NCI-H526 (cell line): ENCODE measurements around the gene YIPF4.
A peak's percentile ranks its signal among the peaks of the same experiment; 100 is the strongest.
"Not testable (repeated sequence)": the region's sequence is repeated elsewhere in the genome, so short reads cannot be mapped to it uniquely, and the experiment has no call there.

Source experiments
- DNase-seq, 2 experiments: peaks; one replicate each; lab custom pipeline; 2025; lab: John Stamatoyannopoulos, UW

The YIPF4 gene

DNA sequence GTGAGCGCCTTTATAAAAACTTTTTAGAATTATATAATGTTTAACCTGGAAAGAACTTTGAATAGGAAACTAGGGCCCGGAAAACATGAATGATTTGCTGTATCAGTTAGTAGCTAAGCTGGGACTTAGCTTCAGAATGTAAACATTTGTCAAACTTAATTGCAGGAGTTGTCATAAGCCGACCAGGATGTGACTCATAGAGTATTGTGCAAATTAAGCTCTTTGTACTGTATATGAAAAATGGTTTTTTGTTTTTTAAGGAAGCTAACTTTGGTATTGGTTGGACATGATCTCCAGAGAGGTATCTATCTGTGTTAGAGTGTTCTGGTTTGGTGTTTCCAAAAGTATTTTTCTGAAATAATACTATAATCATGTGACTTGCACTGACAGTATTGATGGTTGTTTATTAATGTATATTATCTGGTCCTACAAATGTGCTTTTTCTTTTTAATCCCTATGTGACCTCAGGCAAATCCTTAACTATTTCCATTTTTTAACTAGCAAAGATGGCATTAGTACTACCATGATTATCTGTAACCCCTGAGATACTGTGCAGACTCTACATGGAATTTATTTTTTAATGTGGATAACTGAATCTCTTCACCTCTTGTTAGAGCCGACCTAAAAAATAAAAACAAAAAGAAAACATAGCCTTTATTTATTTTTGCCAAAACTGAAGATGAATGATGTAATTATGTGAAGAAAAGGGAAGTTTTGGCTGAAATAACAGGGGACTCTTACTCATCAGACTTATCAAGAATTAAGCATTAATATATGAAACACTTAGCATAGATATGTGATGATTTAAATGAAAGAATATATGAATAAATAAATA is 11.7 kb downstream of the YIPF4 start:
- no peak for DNase-seq

DNA sequence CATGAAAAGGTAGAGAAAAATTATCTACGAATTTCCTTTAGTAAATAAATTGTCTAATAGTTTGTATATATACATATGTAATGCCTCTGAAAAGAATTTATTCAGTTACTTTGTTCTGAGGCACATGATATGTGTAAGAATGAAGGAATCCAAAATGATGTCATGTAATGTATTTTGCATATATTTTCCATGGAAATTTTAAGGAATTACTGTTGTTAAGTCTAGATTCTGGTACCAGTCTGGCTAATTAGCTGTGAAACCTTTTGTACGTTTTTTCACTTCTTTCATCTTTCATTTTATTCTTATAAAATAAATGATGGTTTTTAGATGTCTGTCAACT is 12.3 kb downstream of the YIPF4 start:
- no peak for DNase-seq

DNA sequence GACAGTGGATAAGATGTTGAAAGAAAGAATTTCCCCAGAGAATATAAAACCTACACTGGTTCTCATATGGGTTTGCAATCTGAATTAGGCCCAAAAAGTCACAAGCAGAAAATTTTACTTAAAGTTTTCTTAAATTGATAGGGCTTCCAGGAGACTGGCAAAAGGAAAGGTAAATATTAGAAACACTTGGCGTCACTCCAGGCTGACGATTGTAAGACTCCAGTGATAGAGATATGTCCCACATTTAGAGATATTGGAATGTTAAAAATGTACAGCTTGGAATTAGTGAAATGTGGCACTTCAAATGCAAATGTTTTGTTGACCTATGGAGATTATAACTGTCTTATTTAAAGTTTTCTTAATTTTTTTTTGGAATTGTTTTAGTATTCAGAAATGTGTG is 14.0 kb downstream of the YIPF4 start:
- no peak for DNase-seq

DNA sequence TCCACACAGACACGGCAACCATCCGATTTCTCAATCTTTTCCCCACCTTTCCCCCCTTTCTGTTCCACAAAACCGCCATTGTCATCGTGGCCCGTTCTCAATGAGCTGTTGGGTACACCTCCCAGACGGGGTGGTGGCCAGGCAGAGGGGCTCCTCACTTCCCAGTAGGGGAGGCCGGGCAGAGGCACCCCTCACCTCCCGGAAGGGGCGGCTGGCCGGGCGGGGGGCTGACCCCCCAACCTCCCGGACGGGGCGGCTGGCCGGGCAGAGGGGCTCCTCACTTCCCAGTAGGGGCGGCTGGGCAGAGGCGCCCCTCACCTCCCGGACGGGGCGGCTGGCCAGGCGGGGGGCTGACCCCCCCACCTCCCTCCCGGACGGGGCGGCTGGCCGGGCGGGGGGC is 15.8 kb downstream of the YIPF4 start:
- not testable (repeated sequence) for DNase-seq

DNA sequence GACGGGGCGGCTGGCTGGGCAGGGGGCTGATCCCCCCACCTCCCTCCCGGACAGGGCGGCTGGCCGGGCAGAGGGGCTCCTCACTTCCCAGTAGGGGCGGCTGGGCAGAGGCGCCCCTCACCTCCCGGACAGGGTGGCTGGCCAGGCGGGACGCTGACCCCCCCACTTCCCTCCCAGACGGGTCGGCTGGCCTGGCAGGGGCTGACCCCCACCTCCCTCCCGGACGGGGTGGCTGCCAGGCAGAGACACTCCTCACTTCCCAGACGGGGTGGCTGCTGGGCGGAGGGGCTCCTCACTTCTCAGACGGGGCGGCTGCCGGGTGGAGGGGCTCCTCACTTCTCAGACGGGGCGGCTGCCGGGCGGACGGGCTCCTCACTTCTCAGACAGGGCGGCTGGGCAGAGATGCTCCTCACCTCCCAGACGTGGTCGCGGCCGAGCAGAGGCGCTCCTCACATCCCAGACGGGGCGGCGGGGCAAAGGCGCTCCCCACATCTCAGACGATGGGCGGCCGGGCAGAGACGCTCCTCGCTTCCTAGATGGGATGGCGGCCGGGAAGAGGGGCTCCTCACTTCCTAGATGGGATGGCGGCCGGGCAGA is 16.4 kb downstream of the YIPF4 start:
- DNase-seq, result not testable (repeated sequence)

DNA sequence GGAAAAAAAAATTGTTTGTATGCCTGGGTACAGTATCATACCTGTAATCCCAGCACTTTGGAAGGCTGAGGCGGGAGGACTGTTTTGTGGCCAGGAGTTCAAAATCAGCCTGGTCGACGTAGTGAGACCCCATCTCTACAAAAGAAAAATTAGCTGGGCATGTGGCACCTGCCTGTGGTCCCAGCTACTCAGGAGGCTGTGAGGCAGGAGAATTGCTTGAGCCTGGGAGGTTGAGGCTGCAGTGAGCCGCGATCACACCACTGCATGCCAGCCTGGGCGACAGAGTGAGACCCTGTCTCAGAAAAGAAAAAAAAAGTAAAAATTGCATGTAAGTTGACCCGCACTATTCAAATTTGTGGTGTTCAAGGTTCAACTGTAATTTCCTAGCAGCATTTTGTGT is 32.9 kb downstream of the YIPF4 start:
- no peak for DNase-seq

DNA sequence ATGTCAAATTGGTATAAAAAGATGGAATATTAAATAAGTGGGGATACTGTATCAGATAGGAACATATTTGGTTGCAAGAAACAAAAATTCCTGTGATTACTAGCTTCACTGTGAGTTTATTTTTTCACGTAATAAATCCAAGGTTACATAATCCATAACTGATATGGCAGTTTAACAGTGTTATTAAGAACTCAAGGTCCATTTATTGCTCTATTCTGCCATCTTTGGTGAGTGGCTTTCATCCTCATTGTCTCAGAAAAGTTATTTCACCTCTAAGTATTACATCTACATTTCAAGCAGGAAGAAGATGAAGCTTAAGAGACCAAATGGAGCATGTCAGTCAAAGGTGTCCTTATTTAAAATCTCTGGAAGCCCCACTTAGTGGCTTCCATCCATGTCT is 37.2 kb downstream of the YIPF4 start:
- DNase-seq, result no peak

DNA sequence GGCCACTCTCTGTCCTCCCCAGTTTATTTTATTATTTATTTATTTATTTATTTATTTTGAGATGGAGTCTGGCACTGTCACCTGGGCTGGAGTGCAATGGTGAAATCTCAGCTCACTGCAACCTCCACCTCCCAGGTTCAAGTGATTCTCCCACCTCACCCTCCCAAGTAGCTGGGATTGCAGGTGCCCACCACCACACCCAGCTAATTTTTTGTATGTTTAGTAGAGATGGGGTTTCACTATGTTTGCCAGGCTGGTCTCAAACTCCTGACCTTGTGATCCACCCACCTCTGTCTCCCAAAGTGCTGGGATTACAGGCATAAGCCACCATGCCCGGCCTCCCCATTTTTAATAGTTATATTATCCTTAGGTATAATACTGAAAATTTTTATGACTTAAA is 51.0 kb downstream of the YIPF4 start:
- DNase-seq, result not testable (repeated sequence)

DNA sequence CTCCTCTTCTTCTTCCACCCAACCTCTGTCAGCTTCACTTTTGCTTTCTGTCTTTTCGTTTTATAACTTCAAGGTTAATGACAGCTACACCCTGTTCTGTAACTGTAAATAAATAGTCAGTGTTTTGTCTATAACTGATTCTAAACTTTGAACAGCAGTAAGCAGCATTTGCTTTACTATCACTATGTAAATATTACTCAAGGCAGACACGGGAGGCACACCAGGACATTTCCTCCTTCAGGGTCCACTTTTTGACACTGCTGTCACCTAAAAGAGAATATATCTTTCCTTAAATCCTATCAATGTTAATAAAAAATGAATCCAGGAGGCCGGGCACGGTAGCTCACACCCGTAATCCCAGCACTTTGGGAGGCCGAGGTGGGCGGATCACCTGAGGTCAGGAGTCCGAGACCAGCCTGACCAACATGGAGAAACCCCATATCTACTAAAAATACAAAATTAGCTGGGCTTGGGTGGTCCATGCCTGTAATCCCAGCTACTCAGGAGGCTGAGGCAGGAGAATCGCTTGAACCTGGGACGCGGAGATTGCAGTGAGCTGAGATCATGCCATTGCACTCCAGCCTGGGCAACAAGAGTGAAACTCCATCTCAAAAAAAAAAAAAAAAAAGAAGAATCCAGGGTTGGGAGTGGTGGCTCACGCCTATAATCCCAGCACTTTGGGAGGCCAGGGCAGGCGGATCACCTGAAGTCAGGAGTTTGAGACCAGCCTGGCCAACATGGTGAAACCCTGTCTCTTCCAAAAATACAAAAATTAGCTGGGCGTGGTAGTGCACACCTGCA is 51.7 kb downstream of the YIPF4 start:
- DNase-seq, result not testable (repeated sequence)

DNA sequence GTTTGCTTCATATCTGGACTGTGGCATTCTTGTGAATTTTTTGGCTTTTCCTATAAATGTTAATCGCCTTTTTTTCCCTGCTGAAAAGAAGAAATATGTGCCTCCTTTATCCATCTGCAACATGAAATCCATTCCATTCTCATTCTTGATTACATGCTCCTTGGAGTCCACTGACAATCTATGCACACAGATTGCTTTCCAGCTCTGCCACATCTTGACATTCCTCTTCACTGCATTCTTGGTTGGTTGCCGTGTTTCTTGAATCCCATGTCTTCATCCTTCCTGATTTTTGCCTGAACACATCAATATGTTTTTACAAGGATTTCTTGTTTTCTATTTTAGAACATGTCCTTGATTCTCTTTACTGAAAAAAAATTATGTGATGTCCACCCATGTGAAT is 52.4 kb downstream of the YIPF4 start:
- no peak for DNase-seq

DNA sequence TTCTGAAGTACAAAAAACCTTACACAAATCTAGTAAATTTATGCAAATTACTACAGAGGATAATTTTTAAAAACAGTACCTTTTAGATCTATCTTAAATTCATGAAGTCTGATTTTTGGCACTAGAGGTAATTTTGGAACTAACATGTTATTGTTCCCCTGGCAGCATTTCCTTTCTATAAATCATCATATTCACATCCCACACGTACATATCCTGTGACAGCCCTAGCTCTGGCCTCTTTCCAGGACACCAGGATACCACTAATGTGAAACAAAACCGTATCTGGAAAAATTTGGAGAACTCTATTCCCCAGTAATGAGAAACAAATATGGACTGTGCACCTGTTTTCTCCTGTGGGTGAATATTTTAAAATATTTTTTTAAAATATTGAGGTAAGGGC is 65.1 kb downstream of the YIPF4 start:
- no peak for DNase-seq

DNA sequence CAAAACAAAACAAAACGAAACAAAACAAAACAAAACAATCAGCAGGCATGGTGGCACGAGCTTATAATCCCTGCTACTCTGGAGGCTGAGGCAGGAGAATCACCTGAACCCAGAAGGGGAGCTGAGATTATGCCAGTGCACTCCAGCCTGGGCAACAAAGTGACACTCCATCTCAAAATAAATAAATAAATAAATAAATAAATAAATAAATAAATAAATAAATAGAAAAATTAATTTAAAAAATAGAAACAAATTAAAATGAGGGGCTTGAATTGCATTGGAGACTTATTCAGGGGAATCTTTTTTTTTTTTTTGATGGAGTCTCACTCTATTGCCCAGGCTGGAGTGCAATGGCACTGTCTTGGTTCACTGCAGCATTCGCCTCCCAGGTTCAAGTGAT is 73.1 kb downstream of the YIPF4 start:
- not testable (repeated sequence) for DNase-seq

DNA sequence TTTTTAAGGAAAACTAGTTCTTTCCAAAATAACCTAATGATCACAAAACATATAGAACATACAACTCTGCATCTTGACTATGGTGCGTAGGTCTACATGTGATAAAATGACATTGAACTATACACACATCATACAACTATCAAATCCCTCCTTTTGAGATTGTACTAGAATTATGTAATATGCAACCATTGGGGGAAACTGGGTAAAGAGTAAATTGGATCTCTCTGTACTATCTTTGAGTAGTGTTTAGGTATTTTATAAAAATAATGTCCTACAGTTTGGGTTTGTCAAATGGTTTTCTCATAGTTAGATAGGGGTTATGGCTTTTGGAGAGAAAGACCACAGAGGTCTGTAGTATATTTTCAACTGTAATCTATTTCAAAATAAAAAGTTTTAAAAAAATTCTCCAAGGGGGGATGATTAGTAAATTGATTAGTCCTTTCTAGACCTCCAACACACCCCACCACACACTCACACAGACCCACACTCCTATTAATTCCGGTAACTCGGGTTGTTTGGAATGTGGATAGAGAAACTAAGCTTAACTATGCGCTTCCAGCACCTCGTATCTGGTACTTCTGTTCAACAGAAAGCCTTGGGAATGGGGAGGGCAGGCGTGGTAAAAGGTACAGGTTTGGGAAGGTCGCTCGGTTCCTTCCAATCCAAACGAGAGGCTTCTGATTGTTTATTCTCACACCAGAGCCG is 78.4 kb downstream of the YIPF4 start:
- DNase-seq, result no peak

DNA sequence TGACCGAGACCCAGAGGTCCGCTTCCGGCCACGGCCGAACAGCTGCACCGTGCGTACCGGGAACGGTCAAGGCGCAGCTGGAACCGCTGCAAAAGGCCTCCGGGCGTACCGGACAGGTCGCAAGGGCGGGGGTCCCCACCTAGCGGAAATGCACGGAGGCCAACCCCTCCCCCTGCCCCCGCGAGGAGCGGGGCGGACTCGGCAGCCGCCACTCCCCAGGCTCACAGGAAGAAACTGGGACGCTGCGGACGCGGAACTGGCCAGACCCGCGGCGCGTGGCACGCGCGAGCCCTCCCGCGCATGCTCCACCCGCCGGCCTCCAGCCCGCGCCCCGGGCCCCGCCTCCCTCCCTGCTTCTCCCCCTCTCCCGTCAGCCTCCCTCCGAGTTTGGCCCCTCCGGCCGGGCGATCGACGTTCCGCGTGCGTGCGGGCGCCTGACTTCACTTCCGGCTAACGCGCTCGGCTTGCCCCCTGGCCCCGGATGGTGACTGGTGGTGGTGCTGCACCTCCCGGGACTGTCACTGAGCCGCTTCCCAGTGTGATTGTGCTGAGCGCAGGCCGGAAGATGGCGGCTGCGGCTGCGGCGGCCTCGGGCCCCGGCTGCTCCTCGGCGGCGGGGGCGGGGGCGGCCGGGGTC is 79.1 kb downstream of the YIPF4 start, which contains the start of gene BIRC6:
BIRC6 (plus strand) TSS at position 343 of the 637 bp plus-strand sequence; CDS start at position 482, 139 bp downstream.
- peak; percentile 92 to 98 for DNase-seq

DNA sequence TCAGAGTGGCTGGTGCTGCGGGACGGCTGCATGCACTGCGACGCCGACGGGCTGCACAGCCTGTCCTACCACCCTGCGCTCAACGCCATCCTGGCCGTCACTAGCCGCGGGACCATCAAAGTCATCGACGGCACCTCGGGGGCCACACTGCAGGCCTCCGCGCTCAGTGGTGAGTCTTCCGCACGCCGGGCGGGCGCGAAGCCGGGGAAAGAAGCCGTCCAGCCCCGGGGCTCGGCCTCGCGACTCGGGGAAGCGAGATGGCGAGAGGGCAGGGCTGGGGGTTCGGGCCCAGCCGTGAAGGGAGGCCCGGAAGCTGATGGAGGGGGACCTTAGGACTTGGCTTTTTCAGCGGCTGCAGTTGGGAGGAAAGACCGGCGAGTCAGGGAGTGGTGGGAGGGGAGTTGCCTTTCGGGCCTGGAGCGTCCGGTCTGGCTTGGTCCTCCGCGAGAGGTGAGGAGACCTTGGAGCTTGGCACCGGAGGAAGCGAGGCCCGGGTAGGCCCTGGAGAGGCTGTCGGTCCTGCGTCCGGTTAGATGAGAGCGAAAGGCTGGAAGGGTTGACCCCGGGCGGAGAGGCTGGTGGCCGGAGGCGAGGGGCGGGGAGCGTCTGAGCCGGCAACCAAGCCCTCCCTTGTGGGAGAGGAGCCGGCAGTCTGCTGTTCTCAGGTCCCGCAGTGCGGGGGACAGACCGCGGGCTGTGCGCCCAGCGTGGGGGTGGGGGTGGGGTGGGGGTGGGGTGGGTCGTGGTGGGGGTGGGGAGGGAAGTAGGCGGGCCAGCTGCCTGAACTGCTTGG is 79.8 kb downstream of the YIPF4 start:
- DNase-seq, result peak in 1 of 2 experiments; percentile 67

DNA sequence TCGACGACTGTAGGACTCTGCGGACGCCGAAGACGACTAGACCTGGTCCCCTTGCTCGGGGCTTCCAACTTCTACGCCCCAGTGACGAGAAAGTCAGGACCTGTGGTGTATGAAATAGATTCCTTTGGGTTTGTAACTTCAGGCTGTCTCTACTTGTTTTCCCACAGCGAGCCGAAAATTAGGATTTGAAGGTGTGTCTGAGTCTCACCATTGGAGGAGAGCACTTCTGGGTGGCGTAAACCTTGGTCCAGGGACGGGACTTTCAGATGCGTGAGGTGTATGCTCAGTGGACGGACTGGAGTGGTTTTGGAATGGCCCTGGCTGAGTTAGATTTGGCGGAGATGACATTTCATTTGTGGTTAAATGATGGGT is 80.4 kb downstream of the YIPF4 start:
- peak; percentile 4 to 54 for DNase-seq

DNA sequence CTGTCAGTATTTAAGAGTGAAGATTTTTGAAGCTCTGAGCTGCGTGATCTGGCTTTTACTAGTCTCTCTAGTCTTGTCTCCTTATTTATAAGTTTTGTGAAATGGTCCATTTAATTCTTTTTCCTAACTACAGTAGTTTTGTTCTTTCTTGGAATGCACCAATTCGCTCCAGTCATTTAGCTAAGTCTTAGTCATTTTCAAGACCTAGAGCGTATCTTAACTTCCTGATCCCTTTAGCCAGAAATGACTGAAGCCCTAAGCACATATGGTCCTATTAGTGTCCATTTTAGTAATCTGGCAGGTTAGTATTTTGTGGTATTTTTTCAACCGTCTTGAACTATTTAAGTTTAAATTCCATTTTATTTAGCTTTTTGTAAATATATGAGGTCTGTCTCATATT is 82.7 kb downstream of the YIPF4 start:
- no peak for DNase-seq

DNA sequence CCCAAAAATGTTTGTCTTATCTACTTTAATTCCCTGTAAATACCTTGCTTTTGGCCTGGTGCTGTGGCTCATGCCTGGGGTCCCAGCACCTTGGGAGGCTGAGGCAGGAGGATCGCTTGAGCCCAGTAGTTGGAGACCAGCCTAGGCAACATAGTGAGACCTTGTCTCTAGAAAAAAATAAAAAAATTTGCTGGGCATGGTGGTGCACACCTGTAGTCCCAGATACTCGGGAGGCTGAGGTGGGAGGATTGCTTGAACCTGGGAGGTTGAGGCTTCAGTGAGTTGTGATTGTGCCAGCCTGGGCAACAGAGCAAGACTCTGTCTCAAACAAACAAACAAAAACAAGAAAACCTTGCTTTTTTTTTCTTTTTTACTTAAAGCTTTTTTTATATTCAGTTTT is 85.3 kb downstream of the YIPF4 start:
- not testable (repeated sequence) for DNase-seq

DNA sequence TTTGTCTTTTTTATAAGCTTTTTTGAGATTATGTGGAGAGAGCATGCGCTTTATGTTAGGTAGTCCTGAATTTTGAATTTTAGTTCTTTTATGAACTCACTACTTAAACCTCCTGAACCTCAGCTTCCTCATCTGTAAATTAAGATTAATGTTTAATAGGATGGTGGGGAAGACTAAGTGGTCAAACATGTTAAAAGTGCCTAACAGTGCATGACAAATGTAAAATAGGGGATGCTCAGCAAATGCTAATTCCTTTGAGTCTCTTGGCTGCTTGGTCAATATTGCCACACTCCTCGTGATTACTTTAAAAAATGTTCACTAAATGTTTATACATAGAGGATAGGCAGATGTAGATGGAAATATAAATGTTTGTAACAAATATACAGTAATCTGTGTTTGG is 85.9 kb downstream of the YIPF4 start:
- peak in 1 of 2 experiments; percentile 10 for DNase-seq

DNA sequence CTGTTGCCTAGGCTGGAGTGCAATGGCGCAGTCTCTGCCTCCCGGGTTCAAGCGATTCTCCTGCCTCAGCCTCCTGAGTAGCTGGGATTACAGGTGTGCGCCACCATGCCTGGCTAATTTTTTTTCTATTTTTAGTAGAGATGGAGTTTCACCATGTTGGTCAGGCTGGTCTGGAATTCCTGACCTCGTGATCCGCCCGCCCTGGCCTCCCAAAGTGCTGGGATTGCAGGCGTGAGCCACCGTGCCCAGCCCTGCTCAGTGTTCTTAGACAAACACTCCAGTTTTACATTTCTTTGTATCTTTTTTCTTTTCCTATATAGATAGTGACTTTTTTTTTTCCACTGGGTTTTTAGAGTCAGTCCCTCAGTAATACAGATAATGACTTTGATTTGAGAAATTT is 86.6 kb downstream of the YIPF4 start:
- not testable (repeated sequence) for DNase-seq

DNA sequence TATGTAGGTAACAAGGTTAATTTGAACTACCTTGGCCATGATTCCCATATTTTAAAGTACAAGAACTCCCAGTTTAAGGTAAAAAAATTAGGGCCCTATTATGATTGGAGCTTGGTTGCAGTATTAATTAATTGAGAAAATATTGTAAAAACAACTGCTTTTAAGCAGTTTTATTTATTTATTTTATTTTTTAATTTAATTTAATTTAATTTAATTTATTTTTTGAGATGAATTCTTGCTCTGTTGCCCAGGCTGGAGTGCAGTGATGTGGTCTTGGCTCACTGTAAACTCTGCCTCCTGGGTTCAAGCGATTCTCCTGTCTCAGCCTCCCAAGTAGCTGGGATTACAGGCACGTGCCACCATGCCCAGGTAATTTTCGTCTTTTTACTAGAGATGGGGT is 88.0 kb downstream of the YIPF4 start:
- DNase-seq, result not testable (repeated sequence)
